Fibroblast of lung (primary cell): ENCODE data around the gene AADAT. TPM values are rescaled to one million over a fixed set of nuclear protein-coding genes. Genes with fewer than 3 reads are reported as not detected.

Experiments
- DNase-seq, 2 donors: peaks; one replicate each; pipeline versions ENCODE4 v3.0.0 to v3.0.0-alpha.2; 2010; ENCODE audit warnings: low read depth in 2 of 2
- H2AFZ ChIP-seq: 2 replicates; pipeline ENCODE4 v1.5.1; 2012; ENCODE audit warnings: low read length, control low read depth, inconsistent platforms
- H3K27ac ChIP-seq: 2 replicates; pipeline ENCODE4 v1.5.1; 2011; ENCODE audit warnings: low read length, control low read depth; ENCODE audit not compliant: insufficient read depth
- H3K27me3 ChIP-seq: 2 replicates; pipeline ENCODE4 v1.5.1; 2011; ENCODE audit warnings: mild to moderate bottlenecking, low read length; ENCODE audit not compliant: control insufficient read depth, insufficient read depth
- H3K36me3 ChIP-seq: 2 replicates; pipeline ENCODE4 v1.5.1; 2011; ENCODE audit warnings: low read length; ENCODE audit not compliant: control insufficient read depth, insufficient read depth
- H3K4me1 ChIP-seq: 2 replicates; pipeline ENCODE4 v1.5.1; 2011; ENCODE audit warnings: low read length; ENCODE audit not compliant: control insufficient read depth, insufficient read depth; ENCODE audit errors: extremely low read depth
- H3K4me2 ChIP-seq: 2 replicates; pipeline ENCODE4 v1.5.1; 2011; ENCODE audit warnings: low read length, control low read depth; ENCODE audit not compliant: insufficient read depth; ENCODE audit errors: extremely low read depth
- H3K4me3 ChIP-seq, 4 experiments: fragments of 200-600 bp in 1 of 4; sonication (generic) in 1 of 4; replicated peaks in 1 of 4; 2 replicates each; pipeline ENCODE4 v1.5.1; 2011 to 2016; ENCODE audit warnings: low read length in 4 of 4, low read depth in 3 of 4, mild to moderate bottlenecking in 3 of 4, control low read depth in 2 of 4, inconsistent platforms in 1 of 4, mixed read lengths in 1 of 4; ENCODE audit not compliant: insufficient read depth in 1 of 4; ENCODE audit errors: control extremely low read depth in 1 of 4
- H3K79me2 ChIP-seq: 2 replicates; pipeline ENCODE4 v1.5.1; 2012; ENCODE audit warnings: mild to moderate bottlenecking, low read length, inconsistent platforms; ENCODE audit not compliant: control insufficient read depth, insufficient read depth
- H3K9ac ChIP-seq: 2 replicates; pipeline ENCODE4 v1.5.1; 2011; ENCODE audit warnings: mild to moderate bottlenecking, low read length, control low read depth; ENCODE audit not compliant: insufficient read depth
- H3K9me3 ChIP-seq: 2 replicates; pipeline ENCODE4 v1.5.1; 2012; ENCODE audit warnings: low read depth, low read length; ENCODE audit not compliant: control insufficient read depth, insufficient read depth
- H4K20me1 ChIP-seq: 2 replicates; pipeline ENCODE4 v1.5.1; 2011; ENCODE audit warnings: low read length; ENCODE audit not compliant: control insufficient read depth, insufficient read depth; ENCODE audit errors: extremely low read depth
- CTCF ChIP-seq, 2 donors: IDR thresholded peaks in 1 of 2; conservative IDR thresholded peaks in 1 of 2; 1 replicate in 1 of 2; 2 replicates in 1 of 2; pipeline ENCODE4 v1.5.1; 2011 to 2012; ENCODE audit warnings: low read length in 2 of 2, control low read depth in 1 of 2, inconsistent platforms in 1 of 2, low read depth in 1 of 2, mild to moderate bottlenecking in 1 of 2
- EZH2 ChIP-seq: IDR thresholded peaks from 2 replicates; pipeline ENCODE4 v1.5.1; 2012; ENCODE audit warnings: low read length, control low read depth, mild to moderate bottlenecking; ENCODE audit errors: missing control alignments
- polyA plus RNA-seq, 2 donors: library from polyadenylated mRNA; depleted of rRNA in 1 of 2; stranded (reverse) in 1 of 2; unstranded in 1 of 2; fragments of >200 nt; gene quantifications; 2 replicates each; pipeline ENCODE4 v1.2.1, GENCODE V29; 2011 to 2012; ENCODE audit warnings: missing spikeins in 1 of 2
- total RNA-seq: library from RNA; depleted of rRNA; stranded (reverse); fragments of >200 nt; gene quantifications from 2 replicates; pipeline ENCODE4 v1.2.1, GENCODE V29; 2014

AADAT gene
- total and polyA plus RNA-seq, 2 donors (not counting 1 experiment from before 2014, with no cell fraction given), result 3.5 to 7.6 TPM

- H2AFZ ChIP-seq, result no peak overlapping the region
- H3K9ac ChIP-seq, result no peak overlapping the region
- H3K27ac ChIP-seq, result no peak overlapping the region
- H3K27me3 ChIP-seq, result no peaks in the 10 kb centered on the region
- no peak overlapping the region for H3K4me2 ChIP-seq
- H3K4me1 ChIP-seq, result no peaks in the 10 kb centered on the region
- no peak overlapping the region for H3K4me3 ChIP-seq
- H4K20me1 ChIP-seq, result no peaks in the 10 kb centered on the region
- DNase-seq, result no peak
- no peaks in the 10 kb centered on the region for H3K36me3 ChIP-seq
- no peak for TF ChIP-seq CTCF (conservative IDR thresholded peaks at IDR 0.05 in 1 of 2, IDR thresholded peaks at IDR 0.05 in 1 of 2; ENCODE audit: low read depth in 1 of 2, low read length in 2 of 2)
- TF ChIP-seq EZH2, result no peak
- no peaks in the 10 kb centered on the region for H3K79me2 ChIP-seq
- no peaks in the 10 kb centered on the region for H3K9me3 ChIP-seq
These were observed 38.0 kb upstream of the AADAT start for GRCh38 chr4:170127758-170128157.

- no peaks in the 10 kb centered on the region for H3K36me3 ChIP-seq
- no peaks in the 10 kb centered on the region for H4K20me1 ChIP-seq
- no peaks in the 10 kb centered on the region for H3K27me3 ChIP-seq
- no peaks in the 10 kb centered on the region for H3K4me1 ChIP-seq
- no peak overlapping the region for H3K4me2 ChIP-seq
- TF ChIP-seq CTCF (conservative IDR thresholded peaks at IDR 0.05 in 1 of 2, IDR thresholded peaks at IDR 0.05 in 1 of 2; ENCODE audit: low read depth in 1 of 2, low read length in 2 of 2) (no peak), EZH2 (no peak)
- H3K4me3 ChIP-seq, result no peak overlapping the region
- H3K27ac ChIP-seq, result no peak overlapping the region
- H3K9me3 ChIP-seq, result no peaks in the 10 kb centered on the region
- H3K79me2 ChIP-seq, result no peaks in the 10 kb centered on the region
- no peak overlapping the region for H3K9ac ChIP-seq
- H2AFZ ChIP-seq, result no peak overlapping the region
- DNase-seq, result no peak
These were observed 34.6 kb upstream of the AADAT start for GRCh38 chr4:170124406-170124805.

- Histone ChIP-seq H3K27me3 (no peaks in the 10 kb centered on the region), H3K27ac (no peak overlapping the region), H3K9ac (no peak overlapping the region), H4K20me1 (no peaks in the 10 kb centered on the region), H3K9me3 (no peaks in the 10 kb centered on the region), H3K4me1 (no peaks in the 10 kb centered on the region), H2AFZ (no peak overlapping the region), H3K36me3 (no peaks in the 10 kb centered on the region), H3K4me2 (no peak overlapping the region), H3K79me2 (no peaks in the 10 kb centered on the region), H3K4me3 (no peak overlapping the region)
- TF ChIP-seq CTCF (conservative IDR thresholded peaks at IDR 0.05 in 1 of 2, IDR thresholded peaks at IDR 0.05 in 1 of 2; ENCODE audit: low read depth in 1 of 2, low read length in 2 of 2) (no peak), EZH2 (no peak)
- no peak for DNase-seq
These were observed 32.5 kb upstream of the AADAT start for GRCh38 chr4:170122252-170122651.
